GM19467 (cell line): ENCODE results near the gene TSPAN9.

Source experiments
- ATAC-seq: cut with Tn5 transposase; IDR thresholded peaks from one replicate; pipeline ENCODE4 v1.9.1; 2021; ENCODE audit warnings: mild to moderate bottlenecking, moderate library complexity; ENCODE audit not compliant: unreplicated experiment

Gene TSPAN9

DNA sequence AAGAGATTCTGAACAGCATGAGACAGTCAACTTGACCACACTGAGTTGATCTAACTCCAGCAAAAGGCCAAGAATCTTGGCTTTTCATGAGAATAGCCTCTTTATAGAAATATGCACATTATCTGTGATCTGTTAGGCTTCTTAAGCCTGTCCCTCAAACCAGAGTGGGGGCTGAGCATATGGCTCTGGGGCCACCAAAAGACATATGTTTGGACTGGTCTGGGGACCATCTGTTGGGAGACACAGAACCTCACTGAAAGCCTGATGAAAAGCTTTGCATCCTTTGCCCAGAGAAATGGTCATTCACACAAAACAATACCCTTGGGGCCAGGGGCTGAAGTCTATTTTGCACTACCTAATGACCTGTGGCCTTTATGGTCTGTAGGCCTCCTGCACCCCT is 248.6 kb downstream of the TSPAN9 start:
- no peak for ATAC-seq

DNA sequence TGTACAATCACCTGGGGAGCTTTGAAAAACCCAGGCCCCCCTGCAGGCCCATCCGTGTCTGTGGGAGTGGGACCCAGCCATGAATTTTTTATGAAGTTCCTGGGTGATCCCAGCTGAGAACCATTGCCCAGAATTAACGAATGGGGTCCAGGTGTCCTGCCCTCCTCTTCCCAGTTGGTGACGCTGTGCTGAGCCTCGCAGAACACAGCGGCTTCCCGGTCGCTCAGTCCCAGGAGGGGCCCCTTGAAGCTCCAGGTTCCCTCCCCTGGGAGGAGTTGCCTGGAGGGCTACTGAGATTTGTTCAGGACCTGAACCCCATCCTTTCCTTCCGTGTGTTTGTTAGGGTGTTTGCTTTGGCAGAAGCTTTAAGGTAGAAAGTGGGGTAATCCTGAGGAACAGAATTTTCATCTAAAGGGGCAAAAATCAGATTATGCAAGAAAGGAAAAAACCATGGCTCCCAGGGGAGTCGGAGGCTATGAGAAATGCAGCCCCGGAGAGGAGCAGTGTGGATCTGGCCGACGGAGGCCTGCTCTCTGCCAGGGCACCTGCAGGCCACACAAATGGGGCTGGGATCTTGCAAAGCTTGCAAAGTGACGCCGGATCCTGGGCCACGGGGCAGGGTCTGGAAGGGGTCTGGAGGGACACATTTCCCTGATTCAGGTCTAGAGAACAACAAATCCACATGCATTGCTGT is 249.1 kb downstream of the TSPAN9 start:
- no peak for ATAC-seq

DNA sequence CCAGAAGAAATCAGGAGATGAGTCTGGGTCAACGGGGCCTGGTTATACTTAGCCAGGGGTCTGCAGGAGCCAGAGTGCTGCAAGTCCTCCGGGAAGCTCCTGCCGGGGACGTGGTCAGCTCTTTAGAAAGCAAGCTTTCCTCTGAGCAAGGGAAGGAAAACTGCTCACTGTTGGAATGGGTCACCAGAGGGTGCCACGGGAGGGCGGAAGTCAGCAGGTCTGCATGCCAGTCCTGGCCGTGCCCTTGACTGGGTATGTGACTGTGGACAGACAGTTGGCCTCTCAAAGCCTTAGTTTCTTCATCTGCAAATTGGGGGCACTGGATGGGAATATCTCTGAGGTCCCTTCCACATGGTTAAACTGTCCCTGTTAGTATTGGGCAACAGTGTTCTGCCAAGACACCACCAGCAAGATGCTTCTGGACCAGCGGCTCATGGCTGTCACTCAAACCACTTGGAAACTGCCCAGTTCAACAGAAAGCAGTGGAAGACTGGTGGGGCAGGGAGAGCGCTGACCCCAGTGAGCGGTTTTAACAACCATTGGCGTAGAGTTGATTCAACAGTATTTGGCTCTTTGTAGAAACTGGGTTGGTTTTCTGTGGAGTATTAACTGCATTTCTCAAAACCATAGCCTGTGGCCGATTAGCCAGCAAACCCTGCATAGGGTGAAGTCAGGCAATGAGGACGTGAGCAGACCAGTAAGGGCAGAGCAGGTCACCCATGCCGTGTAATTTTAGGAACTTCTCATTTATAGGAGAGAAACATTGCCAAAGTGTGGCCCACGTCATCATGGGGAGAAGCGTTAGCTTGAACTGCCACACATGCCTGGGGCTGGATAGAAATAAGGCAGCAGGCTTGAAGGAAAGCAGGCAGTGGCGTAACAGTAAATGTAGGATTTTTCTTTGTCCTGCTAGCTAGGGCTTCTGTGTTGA is 249.9 kb downstream of the TSPAN9 start:
- no peak for ATAC-seq

DNA sequence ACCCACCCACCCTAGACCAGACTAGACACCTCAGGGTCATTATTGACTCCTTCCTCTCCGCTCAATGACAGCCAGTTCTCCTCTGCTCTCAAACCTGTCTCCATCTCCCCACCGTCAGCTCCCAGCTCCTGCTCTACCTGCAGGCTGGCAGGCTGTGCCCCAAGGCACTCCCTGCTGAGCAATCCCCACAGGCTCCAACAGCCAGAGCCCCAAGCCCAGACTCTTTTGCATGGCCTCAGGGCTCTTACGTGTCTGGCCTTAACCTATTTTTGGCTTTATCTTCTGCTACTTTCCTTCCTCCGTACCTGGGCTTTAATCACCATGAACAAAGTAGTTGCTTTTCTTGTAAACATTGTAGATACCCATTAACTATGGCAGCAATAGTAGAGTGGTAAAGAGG is 250.9 kb downstream of the TSPAN9 start:
- ATAC-seq, result no peak

DNA sequence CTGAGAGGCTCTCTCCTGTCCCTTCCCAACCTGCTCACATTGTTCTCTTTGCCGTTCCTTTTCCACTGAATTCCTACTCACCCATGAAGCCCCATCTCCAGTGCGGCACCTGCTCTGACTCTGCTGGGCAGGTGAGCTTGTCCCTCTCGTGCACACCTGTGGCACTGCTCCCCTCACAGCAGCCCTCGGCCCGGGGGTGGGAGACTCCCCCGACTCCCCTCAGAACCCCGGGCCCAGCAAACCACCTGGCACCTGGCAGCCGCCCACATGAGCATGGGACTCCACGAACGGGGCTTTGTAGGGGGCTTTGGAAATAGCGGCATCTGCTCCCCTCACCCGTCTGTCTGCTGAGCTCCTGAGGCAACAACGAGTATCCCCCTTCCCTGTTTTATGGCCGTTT is 251.4 kb downstream of the TSPAN9 start:
- ATAC-seq, result no peak

DNA sequence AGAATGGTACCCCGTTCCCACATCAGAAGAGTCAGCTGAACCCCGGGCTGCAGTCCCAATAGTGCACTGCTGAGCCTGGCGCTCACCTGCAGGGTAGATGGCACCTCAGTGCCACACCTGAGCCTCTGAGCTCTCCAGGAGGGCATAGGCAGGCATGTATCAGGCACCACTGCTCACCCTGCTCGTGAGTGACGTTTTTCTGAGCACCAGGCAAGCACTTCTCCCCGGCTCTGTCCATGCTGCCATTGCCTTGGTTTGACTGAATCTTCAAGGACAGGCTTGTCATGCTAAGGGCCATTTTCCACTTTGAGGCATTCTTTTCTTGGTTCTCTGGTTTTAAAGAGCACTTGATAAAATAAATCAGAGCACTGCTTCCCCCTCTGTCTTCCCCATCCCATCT is 252.2 kb downstream of the TSPAN9 start:
- no peak for ATAC-seq

DNA sequence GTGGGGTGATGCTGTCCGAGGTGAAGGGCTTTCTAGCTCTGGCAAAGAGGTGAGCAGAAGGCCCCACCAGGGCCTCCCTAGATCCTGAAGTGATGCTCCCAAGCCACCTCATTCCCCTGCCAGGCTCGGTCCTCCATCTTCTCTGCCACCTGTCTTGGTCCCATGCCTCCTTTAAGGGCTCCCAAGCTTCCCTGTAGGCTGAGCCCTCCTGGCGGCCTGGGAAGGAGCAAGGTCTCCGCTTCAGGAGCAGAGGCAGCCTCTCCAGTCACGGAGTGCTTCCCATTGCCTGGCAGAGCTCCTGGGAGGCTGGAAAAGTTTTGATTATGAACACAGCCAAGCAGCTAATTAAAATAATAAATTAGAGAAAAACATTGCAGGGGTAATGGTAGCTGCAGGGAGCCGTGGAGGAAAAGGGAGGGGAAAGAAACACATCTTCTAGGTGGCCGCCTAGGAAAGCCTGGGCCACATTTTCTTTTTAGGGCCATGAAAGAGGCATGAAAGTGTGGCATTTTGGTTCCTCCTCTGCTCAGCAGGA is 253.9 kb downstream of the TSPAN9 start:
- no peak for ATAC-seq

DNA sequence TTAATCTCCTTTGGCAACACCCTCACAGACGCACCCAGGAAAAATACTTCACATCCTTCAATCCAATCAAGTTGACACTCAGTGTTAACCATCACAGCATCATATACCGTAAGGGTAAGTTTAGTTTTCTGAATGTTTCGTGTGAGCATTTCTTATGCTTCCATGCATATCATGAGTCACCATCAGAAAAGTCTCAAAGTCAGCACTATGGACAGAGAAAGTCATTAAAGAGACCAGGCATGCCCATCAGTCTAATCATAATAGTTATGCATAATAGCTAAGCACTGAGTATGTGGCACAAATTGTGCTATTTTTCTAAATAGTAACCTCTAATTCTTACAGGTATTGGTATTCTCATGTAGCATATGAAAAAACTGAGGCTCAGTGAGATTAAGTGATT is 255.0 kb downstream of the TSPAN9 start:
- no peak for ATAC-seq

DNA sequence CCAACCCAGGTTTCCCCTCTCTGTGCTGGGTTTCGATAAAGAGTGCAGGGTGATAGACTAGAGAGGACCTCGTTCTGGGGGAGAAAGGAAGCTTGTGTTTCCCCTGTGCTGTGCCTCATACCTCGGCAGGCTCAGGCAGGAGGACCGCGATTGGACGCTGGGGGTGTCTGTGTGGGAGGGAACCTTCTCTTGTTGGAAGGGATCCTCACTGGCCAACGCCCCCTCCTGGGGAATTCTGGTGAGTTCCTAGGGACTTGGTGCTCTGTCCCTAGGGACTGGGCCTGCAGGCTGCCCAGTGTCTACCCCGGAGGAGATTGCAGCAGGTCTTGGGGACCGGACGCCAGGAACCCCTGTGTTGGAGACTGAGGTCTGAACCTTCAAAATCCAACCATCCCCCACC is 256.4 kb downstream of the TSPAN9 start:
- no peak for ATAC-seq

DNA sequence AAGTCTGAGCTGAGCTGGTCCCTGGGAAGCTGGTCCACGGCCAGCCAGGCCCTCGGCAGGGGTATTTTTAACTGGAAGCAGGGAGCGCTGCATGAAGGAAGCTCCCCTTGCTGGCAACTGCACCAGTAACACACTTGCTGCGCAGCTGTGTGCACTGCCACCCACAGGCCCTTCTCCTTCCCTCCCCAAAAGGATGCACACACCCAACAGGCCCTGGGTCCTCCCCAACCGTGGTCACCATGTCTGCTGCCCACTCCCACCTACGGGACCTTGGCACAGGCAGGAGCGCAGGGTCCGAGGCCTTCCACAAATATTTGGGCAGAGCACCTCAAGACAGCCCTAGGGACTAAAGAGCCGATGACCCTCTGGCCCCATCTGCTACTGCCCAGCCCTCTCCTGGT is 256.8 kb downstream of the TSPAN9 start:
- no peak for ATAC-seq

DNA sequence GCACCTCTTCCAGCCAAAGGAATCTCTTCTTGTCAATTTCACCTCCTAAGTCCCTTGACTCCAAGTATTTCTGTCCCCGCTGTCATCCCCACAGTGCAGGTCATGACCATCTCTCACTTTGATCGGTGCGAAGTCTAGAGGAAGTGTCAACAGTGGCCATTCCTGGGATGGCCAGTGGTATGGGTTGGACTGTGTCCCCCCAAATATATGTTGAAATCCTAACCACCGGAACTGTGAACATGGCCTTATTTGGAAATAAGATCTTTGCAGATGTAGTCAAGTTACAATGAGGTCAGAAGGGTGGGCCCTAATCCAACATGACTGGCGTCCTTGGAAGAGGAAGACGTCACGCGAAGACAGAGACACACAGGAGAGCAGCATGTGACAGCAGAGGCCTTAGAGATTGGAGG is 257.9 kb downstream of the TSPAN9 start:
- ATAC-seq, result no peak
